Measurements from ENCODE around the gene FRMD4B. TPM values are rescaled to one million over a fixed set of nuclear protein-coding genes. Genes with fewer than 3 reads are reported as not detected.

FRMD4B gene
- total RNA-seq, 2 donors from 2014 or later = 2.1 to 2.2 TPM

DNA sequence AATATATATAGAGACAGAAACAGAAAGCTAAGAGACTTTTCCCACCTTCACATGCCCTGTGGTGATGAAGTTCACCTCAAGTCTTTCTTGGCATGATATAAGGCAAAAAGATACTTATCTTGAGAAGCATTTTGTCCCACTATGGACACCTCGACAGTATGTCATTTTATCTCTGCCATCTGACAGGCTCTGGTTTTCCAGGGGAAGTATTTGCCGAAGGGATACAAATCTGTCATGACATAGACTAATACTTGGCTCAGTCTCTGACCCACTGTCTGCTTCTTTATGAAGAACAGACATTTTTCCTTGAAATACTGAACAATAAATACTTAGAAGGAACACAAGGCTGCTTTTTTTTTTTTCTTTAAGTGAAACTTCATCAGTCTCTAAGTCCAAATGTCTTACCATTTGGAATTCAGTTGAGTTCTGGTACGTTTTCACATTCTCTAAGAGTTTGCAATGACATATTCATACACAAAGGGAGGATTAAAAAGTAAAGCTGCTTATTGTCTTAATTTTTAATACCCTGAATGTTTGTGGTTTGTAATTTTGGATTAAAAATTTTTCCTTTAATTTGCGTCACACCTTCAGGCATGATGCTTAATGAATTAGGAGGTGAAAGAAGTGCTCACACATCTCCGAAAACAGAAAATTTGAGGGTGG, 175.7 kb downstream of the FRMD4B start:
- no peak overlapping the region for H3K4me3 Mint-ChIP-seq
- Histone ChIP-seq H3K27ac (ENCODE audit: low read depth, low read length) (no peak overlapping the region), H3K36me3 (ENCODE audit: control insufficient read depth, insufficient read depth, low read length) (no peaks in the 10 kb centered on the region), H3K4me3 (ENCODE audit: low read length) (no peak overlapping the region), H3K9me3 (ENCODE audit: control insufficient read depth, low read length) (no peaks in the 10 kb centered on the region), H3K9ac (ENCODE audit: extremely low read depth, low read length, poor library complexity, severe bottlenecking) (no peak overlapping the region), H3K4me1 (ENCODE audit: control insufficient read depth, insufficient read depth, low read length) (peaks cover 4% of the 10 kb centered on the region), H3K27me3 (ENCODE audit: control insufficient read depth, insufficient read depth, low read length, poor library complexity, severe bottlenecking) (no peaks in the 10 kb centered on the region)
- H3K4me1 Mint-ChIP-seq = peaks cover 16% of the 10 kb centered on the region
- 94 to 97% methylated on average over 3 to 5 of the region's 5 CpGs for WGBS, 2 experiments (ENCODE audit: insufficient coverage in 1 of 2, insufficient read length in 1 of 2)
- H3K27me3 Mint-ChIP-seq (ENCODE audit: insufficient read depth) = no peaks in the 10 kb centered on the region
- no peak for DNase-seq
- H3K27ac Mint-ChIP-seq = no peak overlapping the region
- no peaks in the 10 kb centered on the region for H3K9me3 Mint-ChIP-seq
- TF ChIP-seq, protein P1, sequence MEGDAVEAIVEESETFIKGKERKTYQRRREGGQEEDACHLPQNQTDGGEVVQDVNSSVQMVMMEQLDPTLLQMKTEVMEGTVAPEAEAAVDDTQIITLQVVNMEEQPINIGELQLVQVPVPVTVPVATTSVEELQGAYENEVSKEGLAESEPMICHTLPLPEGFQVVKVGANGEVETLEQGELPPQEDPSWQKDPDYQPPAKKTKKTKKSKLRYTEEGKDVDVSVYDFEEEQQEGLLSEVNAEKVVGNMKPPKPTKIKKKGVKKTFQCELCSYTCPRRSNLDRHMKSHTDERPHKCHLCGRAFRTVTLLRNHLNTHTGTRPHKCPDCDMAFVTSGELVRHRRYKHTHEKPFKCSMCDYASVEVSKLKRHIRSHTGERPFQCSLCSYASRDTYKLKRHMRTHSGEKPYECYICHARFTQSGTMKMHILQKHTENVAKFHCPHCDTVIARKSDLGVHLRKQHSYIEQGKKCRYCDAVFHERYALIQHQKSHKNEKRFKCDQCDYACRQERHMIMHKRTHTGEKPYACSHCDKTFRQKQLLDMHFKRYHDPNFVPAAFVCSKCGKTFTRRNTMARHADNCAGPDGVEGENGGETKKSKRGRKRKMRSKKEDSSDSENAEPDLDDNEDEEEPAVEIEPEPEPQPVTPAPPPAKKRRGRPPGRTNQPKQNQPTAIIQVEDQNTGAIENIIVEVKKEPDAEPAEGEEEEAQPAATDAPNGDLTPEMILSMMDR (conservative IDR thresholded peaks at IDR 0.05) = no peak
- H3K36me3 Mint-ChIP-seq (ENCODE audit: low read depth) = no peaks in the 10 kb centered on the region

DNA sequence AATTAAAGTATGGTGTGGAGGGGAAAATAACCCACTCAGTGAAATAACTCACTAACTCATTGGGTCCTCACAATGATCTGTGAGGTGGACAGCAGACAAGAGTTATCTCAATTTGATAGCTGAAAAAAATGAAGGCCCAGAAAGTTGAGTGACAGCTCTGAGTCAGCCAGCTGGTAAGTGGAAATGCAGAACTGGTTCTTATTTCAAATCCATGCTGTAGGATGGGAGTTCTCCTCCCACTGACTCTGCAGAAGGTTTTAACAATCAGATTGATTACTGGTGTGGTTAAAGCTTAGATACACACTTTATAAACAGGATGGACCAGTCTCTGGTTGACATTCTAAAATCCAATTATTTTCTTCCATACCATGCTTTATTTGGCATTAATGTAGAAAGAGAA, 176.5 kb downstream of the FRMD4B start:
- no peak for DNase-seq
- no peaks in the 10 kb centered on the region for H3K9me3 Mint-ChIP-seq
- no peak overlapping the region for H3K27ac Mint-ChIP-seq
- H3K4me3 Mint-ChIP-seq = no peak overlapping the region
- H3K4me1 Mint-ChIP-seq = peaks cover 16% of the 10 kb centered on the region
- Histone ChIP-seq H3K4me1 (ENCODE audit: control insufficient read depth, insufficient read depth, low read length) (peaks cover 4% of the 10 kb centered on the region), H3K27me3 (ENCODE audit: control insufficient read depth, insufficient read depth, low read length, poor library complexity, severe bottlenecking) (no peaks in the 10 kb centered on the region), H3K4me3 (ENCODE audit: low read length) (no peak overlapping the region), H3K36me3 (ENCODE audit: control insufficient read depth, insufficient read depth, low read length) (no peaks in the 10 kb centered on the region), H3K9ac (ENCODE audit: extremely low read depth, low read length, poor library complexity, severe bottlenecking) (no peak overlapping the region), H3K9me3 (ENCODE audit: control insufficient read depth, low read length) (no peaks in the 10 kb centered on the region), H3K27ac (ENCODE audit: low read depth, low read length) (no peak overlapping the region)
- no peaks in the 10 kb centered on the region for H3K27me3 Mint-ChIP-seq (ENCODE audit: insufficient read depth)
- no peaks in the 10 kb centered on the region for H3K36me3 Mint-ChIP-seq (ENCODE audit: low read depth)
- TF ChIP-seq, protein P1 (conservative IDR thresholded peaks at IDR 0.05) = no peak

DNA sequence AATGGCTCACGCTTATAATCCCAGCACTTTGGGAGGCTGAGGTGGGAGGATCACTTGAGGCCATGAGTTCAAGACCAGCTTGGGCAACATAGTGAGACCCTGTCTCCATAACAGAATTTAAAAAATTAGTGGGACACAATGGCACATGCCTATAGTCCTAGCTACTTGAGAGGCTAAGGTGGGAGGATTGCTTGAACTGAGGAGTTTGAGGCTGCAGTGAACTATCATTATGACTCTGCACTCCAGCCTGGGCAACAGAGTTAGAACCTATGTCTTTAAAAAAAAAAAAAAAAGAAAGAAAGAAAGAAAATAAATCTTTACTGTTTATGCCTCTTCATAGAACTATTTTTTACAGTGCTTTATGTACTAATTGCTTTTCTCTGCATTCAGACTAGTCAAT, 178.9 kb downstream of the FRMD4B start:
- no peak for DNase-seq
- H3K9me3 Mint-ChIP-seq = no peaks in the 10 kb centered on the region
- WGBS, 2 experiments (ENCODE audit: insufficient coverage in 1 of 2, insufficient read length in 1 of 2) = 90 to 100% methylated on average over 1 of the region's 1 CpG
- H3K27ac Mint-ChIP-seq = no peak overlapping the region
- Histone ChIP-seq H3K27ac (ENCODE audit: low read depth, low read length) (no peak overlapping the region), H3K9me3 (ENCODE audit: control insufficient read depth, low read length) (no peaks in the 10 kb centered on the region), H3K4me1 (ENCODE audit: control insufficient read depth, insufficient read depth, low read length) (peaks cover 4% of the 10 kb centered on the region), H3K36me3 (ENCODE audit: control insufficient read depth, insufficient read depth, low read length) (no peaks in the 10 kb centered on the region), H3K4me3 (ENCODE audit: low read length) (no peak overlapping the region), H3K27me3 (ENCODE audit: control insufficient read depth, insufficient read depth, low read length, poor library complexity, severe bottlenecking) (no peaks in the 10 kb centered on the region), H3K9ac (ENCODE audit: extremely low read depth, low read length, poor library complexity, severe bottlenecking) (no peak overlapping the region)
- no peaks in the 10 kb centered on the region for H3K27me3 Mint-ChIP-seq (ENCODE audit: insufficient read depth)
- no peaks in the 10 kb centered on the region for H3K36me3 Mint-ChIP-seq (ENCODE audit: low read depth)
- no peak overlapping the region for H3K4me3 Mint-ChIP-seq
- peaks cover 14% of the 10 kb centered on the region for H3K4me1 Mint-ChIP-seq
- TF ChIP-seq, protein P1 (conservative IDR thresholded peaks at IDR 0.05) = no peak

Measured in endodermal cell (in vitro differentiated cells).